ENCODE results near the gene ZC3H18.

DNA sequence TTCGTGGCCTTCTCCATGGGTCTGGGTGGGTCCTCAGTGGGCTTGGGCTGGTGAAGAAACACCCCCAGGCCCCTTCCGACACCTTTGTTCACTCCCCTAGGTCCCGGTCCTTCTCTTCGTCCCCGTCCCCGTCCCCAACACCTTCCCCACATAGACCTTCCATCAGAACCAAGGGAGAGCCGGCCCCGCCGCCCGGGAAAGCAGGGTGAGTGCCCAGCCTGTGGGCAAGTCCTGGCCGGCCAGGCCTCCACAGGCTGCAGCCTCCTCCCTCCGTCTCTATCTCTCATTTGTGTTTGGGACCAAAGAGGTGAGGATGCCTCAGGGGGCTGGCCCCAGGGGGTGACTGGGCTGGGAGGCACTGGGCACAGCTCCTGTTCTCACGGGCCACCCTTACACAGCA, 53.7 kb downstream of the ZC3H18 start:
- TF ChIP-seq POLR2AphosphoS5 (IDR thresholded peaks at IDR 0.05; ENCODE audit: borderline replicate concordance, low read depth, low read length), result no peak
- TF ChIP-seq EZH2 (IDR thresholded peaks at IDR 0.05), result no peak
